NCI-H82 treated with DMSO at 0.1 percent for 48 hours (cell line): ENCODE data around the gene ZRANB3.
"Not testable (repeated sequence)": the region's sequence is repeated elsewhere in the genome, so short reads cannot be mapped to it uniquely, and the experiment has no call there.

ENCODE experiments used
- DNase-seq: peaks from one replicate; lab custom pipeline; 2025; ENCODE audit not compliant: unreplicated experiment; lab: John Stamatoyannopoulos, UW

Gene ZRANB3

DNA sequence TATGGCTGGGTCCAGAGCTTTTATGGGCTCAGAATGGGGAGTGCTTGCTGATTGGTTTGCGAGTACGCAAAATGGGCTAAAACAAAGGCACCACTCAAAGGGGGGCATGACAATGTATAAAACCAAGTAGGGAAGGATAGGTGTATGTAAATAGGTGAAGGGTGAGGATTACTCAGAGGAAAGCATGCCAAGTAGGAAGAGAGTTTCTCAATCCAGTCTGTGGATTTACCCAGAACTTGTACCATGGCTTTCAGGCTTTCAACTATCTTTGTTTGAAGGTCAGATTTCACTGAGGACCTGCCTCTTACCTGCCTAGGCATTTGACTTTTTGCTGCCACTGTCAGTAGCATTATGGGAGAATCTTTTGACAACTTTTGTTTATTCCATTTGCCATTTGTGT, 386.7 kb downstream of the ZRANB3 start:
- DNase-seq: no peak

DNA sequence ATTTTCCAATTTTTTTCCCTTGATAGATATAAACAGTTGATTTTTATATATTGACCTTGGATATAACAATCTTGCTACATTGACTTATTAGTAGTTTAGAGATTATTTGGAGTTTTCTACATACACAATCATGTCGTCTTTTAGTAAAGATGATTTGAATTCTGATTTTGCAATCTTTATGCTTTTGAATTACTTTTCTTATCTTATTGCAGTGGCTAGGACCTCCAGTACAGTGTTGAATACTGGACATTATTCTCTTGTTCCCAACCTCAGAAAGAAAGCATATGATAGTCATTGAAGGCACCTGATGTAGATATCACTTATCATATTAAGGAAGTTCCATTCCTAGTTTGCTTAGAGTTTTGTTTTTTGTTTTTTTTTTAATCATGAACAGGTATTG, 388.7 kb downstream of the ZRANB3 start:
- no peak for DNase-seq

DNA sequence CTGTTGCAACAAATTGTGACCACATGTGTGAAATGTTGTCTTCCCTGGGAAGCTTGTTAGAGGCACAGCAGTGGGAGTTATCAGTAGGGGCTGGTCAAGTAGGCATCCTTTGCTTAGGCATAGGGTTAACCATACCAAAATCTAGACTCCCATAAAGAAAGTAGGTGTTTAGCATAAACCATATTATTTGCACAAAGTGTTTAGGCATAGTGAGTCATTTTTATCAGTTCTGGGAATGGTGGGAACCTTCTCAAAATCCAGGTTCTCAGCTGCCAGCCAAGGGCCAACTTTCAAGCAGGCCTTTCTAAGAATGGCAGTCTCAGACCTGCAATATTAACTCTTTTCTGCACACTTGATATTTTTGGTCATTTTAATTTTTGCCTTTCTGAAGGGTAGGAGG, 390.4 kb downstream of the ZRANB3 start:
- no peak for DNase-seq

DNA sequence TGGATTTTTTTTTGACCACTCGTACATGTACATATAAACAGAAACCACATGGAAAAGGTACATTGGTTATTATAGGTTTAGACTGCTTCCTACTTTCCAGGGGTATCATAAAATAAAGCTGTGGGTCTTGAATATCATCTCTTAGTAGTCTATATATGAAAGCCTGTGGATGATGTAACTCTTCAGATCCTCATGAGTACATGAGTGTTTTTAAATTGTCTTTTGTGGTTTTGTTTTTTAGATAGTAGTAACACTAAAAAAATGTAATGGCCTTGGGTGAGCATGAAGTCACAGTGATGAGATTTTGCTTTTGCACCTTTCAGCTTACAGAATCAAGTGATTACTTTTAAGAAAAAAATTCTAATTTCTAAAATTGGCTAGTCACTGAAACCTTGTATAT, 398.7 kb downstream of the ZRANB3 start:
- no peak for DNase-seq

DNA sequence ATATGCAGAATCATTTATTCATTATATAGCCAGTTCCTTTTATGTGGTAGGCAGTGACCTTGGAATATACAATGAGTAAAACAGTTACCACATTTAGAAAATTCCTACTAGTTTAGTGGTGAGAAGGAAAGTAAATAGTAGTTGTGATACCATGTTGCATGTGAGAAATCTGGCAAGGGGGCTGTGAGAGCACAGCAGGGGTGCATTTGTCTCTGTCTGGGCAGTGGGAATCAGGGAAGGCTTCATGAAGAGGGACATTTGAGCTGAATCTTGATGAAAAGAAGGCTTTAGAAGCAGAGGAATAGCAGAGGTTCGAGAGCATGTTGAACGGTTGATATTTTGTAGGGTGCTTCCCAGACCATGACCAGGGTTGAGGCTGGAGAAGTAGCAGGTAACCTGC, 400.3 kb downstream of the ZRANB3 start:
- no peak for DNase-seq

DNA sequence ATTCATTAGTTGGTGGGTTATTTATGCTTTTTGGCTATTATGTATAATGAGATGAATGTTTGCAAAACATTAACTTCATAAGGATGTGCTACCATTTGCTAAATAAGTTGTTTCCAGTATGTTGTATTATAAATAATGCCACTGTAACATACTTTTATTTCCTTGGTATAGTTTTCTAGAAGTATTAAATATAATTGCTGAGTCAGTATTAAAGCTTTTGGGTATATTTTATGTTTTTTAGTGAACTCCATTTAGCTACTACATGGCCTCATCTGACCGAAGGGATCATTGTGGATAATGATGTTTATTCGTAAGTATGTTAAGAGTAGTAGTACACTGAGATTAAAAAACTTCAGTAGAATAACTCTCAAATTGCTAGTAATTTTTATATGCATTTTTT, 405.1 kb downstream of the ZRANB3 start:
- no peak for DNase-seq

DNA sequence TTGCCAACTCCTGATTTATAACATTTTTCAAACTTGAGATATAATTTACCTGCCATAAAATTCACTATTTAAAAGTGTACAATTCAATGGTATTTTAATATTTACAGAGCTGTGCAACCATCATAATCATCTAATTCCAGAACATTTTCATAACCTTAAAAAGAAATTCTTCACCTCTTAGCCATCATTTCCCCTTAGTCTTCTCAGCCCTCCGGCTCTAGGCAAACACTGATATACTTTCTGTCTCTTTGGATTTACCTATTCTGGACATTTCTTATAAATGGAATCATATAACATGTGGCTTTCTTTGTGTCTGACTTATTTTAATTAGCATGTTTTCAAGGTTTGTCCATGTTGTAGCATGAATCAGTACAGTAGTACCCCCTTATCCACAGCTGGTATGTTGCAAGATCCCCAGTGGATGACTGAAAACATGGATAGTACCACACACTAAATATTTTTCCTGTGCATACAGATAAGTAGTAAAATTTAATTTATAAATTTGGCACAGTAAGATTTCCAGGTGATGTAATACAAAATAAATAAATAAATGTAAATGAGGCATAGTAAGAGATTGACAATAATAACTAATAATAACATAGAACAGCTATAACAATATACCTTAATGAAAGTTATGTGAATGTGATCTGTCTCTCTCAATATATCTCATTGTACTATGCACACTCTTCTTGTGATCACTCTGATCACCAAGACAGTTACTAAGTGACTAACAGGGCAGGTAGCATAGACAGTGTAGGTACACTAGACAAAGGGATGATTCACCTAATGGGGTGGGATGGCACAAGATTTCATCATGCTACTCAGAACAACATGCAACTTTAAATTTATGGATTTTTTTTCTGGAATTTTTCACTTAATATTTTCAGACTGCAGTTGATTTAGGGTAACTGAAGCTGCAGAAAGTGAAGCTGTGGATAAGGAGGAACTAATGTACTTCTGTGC, 405.8 kb downstream of the ZRANB3 start:
- DNase-seq: no peak

DNA sequence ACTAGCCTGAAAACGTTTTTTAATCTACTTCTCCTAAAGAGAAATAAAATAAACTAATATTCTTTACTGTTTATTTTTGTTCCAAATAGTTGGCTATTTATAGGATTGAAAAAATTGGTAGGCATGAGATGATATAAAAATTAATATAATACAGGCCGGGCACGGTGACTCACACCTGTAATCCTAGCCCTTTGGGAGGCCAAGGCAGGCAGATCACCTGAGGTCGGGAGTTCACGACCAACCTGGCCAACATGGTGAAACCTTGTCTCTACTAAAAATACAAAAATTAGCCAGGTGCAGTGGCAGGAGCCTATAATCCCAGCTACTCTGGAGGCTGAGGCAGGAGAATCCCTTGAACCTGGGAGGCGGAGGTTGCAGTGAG, 409.4 kb downstream of the ZRANB3 start:
- not testable (repeated sequence) for DNase-seq

DNA sequence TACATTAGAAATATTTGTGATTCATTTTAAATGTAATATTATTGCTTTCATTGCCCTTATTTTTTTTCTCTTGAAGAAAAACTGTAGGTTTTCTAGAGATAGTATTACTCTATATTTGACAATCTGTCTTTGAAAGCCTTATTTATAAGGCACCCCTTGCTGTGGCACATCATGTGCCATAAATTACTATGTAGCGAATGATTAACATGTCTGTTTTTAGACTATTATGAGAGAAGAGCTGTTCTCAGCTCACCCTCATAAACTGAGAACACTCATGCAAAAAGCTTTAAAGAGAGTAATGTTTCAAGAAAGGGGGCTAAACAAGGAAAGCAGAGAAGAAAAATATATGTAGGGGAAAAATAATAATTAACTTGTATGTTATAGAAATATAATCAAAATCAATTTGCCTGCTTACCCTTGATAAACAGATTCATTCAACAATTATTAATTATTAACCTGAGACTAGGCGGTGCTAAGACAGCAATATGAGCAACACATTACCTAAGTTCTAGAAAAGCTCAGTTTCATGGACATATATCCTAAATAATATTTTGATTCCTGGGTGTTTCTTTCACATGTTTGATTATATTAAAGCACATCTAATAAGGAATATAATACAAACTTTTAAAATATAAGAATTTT, 409.9 kb downstream of the ZRANB3 start:
- DNase-seq: no peak

DNA sequence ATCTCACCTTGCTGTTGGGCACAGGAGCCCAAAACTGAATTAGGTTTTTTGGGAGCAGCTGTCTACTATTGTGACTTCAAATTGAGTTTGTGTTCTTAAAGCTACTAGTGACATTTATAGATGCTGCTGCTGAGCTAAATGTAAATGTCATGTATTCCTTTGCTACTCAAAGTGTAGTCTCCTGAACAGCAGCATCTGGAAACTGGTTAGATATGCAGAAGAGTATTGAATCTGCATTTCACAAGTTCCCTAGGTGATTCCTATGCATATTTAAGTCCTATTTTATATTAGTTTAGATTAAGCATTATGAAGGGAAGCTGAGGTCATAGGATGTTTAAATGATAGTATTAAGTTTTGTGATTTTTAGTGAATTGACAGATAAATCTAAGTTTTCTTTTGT, 411.4 kb downstream of the ZRANB3 start:
- no peak for DNase-seq

DNA sequence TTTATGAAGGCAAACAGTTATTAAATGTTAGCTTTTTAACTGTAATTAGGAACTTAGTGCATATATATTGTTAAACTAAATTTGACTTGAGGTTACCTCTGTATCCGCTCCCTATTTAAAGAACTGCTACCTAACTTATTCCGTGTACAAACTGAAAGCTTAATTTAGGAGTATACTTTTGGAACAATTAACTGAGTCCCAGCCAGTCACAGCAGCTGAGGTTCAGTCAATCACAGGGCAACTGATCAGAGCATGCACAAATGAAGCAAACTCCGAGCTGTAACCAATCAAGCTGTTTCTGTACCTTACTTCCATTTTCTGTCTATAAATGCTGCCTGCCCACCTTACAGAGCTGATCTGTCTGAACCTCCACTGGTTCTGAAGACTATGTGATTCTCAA, 417.7 kb downstream of the ZRANB3 start:
- DNase-seq: no peak

DNA sequence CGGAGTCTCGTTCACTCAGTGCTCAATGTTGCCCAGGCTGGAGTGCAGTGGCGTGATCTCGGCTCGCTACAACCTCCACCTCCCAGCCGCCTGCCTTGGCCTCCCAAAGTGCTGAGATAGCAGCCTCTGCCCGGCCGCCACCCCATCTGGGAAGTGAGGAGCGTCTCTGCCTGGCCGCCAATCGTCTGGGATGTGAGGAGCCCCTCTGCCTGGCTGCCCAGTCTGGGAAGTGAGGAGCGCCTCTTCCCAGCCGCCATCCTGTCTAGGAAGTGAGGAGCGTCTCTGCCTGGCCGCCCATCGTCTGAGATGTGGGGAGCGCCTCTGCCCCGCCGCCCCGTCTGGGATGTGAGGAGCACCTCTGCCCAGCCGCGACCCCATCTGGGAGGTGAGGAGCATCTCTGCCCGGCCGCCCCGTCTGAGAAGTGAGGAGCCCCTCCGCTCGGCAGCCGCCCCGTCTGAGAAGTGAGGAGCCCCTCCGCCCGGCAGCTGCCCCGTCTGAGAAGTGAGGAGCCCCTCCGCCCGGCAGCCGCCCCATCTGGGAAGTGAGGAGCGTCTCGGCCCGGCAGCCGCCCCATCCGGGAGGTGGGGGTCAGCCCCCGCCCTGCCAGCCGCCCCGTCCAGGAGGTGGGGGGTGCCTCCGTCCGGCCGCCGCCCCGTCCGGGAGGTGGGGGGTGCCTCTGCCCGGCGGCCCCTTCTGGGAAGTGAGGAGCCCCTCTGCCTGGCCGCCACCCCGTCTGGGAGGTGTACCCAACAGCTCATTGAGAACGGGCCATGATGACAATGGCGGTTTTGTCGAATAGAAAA, 425.3 kb downstream of the ZRANB3 start:
- not testable (repeated sequence) for DNase-seq

DNA sequence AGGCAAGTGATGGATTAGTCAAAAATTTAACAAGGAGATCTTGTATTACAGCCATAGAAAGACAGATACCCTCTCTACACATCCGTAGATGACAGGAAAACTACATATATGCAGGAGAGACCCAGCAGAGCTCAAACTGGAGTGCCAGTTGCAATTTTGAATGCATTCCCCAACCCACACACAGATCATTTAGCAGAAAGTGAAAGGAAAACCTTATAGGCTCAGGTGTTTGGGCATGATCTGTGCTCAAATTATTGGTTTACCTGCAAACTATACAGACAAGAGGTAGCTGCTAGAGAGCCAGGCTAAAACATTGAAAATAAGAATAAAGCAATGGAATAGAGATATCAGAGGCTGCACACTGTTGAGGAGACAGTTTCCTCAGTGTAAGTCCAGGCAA, 427.2 kb downstream of the ZRANB3 start:
- DNase-seq: no peak

DNA sequence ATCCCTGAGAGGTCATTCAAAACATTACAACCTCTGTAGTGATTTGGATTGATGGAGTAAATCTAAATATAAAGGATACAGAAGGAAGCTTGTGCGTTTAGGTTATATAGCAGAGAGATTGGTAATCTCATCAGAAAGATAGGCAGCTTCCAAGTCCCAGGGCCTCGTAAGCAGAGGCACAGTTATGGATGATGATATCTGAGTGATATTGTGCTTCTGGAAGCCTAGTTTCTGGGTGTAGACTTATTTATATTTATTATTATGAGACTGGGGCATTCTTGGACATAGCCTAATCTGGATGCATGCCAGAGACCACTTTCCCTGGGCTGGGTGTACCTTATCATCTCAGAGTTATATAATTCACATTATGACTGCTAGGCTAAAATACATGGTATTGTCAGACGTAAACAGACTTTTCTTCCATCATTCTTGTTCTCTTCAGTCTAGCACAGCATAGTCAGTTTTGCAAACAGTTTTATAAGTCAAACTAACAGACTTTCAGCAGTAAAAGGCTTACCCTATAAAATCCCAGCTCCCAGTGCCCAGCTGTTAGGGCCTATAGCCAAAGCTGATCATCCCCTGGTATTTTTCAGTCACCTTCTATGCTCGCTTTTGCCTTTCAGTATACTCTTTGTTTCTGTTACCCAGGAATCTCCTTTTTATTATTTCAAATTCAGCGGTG, 431.1 kb downstream of the ZRANB3 start:
- DNase-seq: peak; percentile 90

DNA sequence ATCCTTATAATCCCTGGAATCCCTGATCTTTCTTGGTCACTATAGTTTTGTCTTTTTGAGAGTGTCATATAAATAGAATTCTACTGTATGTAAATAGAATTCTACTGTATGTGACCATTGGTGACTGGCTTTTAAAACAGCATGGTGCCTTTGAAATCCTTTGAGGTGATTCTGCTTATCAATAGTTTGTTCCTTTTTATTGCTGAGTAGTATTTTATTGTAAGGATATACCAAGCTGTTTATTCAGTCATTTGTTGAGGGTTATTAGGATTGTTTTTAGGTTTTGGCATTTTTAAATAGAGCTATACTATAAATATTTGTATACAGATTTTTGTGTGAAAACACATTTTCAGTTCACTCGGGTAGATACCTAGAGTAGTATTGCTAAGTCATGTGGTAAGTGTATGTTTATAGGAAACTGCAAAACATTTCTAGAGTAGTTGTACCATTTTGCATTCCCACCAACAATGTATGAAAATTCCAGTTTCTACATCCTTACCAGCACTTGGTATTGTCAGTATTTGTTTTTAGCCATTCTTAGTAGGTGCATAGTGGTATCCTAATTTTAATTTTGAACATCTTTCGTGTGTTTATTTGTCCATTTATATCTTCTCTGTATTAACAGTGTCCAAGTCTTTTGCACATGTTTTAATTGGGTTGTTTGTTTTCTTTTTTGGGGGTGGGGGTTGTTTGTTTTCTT, 433.3 kb downstream of the ZRANB3 start:
- DNase-seq: no peak

DNA sequence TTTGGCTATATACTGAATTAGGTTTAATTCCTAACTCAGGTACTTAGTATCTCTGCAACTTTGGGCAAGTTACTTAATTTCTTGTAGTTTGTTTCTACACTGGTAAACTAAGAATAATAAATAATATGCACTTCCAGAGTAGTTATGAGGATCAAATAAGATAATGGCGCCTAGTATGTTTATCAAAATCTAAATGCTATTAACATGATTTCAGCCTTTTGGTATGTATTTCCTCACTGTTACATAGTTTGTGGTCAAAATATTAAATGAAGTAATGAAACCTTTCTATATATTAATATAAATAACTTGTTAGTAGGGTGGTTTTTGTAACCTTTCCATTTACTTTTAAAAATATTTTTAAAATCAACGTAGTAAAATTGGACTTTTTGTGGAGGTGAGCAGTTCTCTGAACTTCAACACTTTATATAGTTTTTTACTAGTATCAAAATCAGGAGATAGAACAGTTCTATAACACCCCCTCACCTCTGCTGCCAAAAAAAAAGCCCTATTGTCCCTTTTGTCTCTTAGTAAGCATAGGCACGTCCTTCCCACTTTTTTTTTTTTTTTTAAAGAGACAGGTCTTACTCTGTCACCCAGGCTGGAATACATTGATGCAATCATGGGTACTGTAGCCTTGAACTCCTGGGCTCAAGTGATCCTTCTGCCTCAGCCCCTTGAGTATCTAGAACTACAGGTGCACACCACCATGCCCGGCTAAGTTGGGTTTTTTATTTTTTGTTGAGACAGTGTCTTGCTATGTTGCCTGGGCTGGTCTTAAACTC, 434.2 kb downstream of the ZRANB3 start:
- no peak for DNase-seq

DNA sequence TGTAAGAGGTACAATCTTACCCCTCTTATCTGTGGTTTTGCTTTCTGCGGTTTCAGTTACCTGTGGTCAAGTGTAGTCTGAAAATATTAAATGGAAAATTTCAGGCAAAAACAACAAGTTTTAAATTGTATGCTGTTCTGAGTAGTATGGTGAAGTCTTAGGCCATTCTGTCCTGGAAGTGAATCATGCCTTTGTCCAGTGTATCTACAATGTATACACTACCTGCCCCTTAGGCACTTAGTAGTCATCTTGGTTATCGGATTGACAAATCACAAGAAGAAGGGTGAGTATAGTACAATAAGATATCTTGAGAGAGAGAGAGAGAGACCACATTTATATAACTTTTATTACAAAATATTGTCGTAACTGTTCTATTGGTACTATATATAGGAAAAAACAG, 435.4 kb downstream of the ZRANB3 start:
- no peak for DNase-seq

DNA sequence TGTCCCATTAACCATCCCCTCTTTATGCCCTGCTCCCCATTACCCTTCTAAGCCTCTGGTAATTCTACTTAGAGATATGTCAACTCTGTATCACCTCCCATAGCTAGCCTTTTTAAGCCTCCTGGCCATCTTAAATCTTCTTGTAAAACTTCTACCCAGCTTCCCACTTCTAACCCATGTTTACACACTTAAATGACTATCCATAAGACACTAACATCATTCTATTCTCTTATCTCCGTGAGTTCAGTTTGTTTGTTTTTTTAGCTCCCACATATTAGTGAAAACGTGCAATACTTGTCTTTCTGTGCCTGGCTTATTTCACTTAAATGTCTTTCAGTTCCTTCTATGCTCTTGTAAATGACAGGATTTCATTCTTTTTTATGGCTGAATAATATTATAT, 436.5 kb downstream of the ZRANB3 start:
- DNase-seq: peak; percentile 67

DNA sequence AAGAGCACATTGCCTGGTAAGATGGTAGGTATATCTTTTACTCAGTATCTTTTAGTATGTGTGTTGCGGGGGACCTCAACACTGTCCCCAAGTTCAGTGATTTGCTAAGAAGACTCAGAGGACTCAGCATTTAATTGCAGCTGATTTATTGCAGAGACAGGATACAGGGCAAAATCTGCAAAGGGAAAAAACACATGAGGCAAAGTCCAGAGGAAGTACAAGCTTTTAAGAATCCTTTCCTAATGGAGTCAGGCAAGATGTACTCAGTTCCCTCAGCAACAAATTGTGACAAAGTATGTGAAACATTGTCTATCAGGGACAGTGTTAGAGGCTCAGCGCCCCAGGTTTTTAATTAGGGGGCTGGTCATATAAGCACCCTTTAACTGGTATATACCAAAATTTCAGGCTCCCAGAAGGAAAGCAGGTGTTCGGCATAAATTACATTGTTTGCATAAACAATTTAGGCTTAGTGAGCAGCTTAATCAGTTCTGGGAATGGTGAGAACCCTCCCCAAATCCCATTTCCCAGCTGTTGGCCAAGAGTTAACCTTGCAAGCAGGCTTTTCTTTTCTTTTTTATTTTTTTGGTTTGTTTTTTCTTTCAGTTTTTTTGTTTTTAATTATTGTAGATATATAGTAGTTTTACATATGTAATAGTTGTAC, 437.2 kb downstream of the ZRANB3 start:
- peak; percentile 88 for DNase-seq
